ENCODE results near the gene CD164L2. TPM values are rescaled to one million over a fixed set of nuclear protein-coding genes. Genes with fewer than 3 reads are reported as not detected.

Gene CD164L2
- total RNA-seq, 4 donors from 2014 or later: 0.50 to 0.63 (median 0.54) TPM; not detected in 1

- WGBS, 2 donors: 93 to 97% methylated on average over 3 to 11 of the region's 12 CpGs
- Histone ChIP-seq H3K27ac (no peak overlapping the region), H3K36me3 (no peaks in the 10 kb centered on the region), H3K4me1 (peaks cover 25 to 40% of the 10 kb centered on the region in 2 donors), H3K27me3 (no peaks in the 10 kb centered on the region), H3K4me3 (replicated peaks in 1 of 3) (no peak overlapping the region), H3K9me3 (no peaks in the 10 kb centered on the region)
- TF ChIP-seq POLR2A (IDR thresholded peaks at IDR 0.05): no peak
- TF ChIP-seq, protein P1, sequence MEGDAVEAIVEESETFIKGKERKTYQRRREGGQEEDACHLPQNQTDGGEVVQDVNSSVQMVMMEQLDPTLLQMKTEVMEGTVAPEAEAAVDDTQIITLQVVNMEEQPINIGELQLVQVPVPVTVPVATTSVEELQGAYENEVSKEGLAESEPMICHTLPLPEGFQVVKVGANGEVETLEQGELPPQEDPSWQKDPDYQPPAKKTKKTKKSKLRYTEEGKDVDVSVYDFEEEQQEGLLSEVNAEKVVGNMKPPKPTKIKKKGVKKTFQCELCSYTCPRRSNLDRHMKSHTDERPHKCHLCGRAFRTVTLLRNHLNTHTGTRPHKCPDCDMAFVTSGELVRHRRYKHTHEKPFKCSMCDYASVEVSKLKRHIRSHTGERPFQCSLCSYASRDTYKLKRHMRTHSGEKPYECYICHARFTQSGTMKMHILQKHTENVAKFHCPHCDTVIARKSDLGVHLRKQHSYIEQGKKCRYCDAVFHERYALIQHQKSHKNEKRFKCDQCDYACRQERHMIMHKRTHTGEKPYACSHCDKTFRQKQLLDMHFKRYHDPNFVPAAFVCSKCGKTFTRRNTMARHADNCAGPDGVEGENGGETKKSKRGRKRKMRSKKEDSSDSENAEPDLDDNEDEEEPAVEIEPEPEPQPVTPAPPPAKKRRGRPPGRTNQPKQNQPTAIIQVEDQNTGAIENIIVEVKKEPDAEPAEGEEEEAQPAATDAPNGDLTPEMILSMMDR (IDR thresholded peaks at IDR 0.05): no peak
- no peak for DNase-seq
- intact Hi-C loops (cut with DNase I): no loop called here
These were observed 37.9 kb downstream of the CD164L2 start for GRCh38 chr1:27345272-27345671.

GRCh38 chr1:27343639-27344025 is 39.5 kb downstream of the CD164L2 start:
- DNase-seq: no peak
- intact Hi-C loops (cut with DNase I): no loop called here
- Histone ChIP-seq H3K27me3 (no peaks in the 10 kb centered on the region), H3K27ac (peak overlapping the region in 1 of 3 donors; percentile 58), H3K4me3 (replicated peaks in 1 of 3) (no peak overlapping the region), H3K4me1 (peaks cover 13 to 25% of the 10 kb centered on the region in 2 donors), H3K9me3 (no peaks in the 10 kb centered on the region), H3K36me3 (no peaks in the 10 kb centered on the region)
- no peak for TF ChIP-seq POLR2A (IDR thresholded peaks at IDR 0.05)
- TF ChIP-seq, protein P1 (IDR thresholded peaks at IDR 0.05): no peak
- 59 to 71% methylated on average over 5 of the region's 5 CpGs for WGBS, 2 donors

DNA sequence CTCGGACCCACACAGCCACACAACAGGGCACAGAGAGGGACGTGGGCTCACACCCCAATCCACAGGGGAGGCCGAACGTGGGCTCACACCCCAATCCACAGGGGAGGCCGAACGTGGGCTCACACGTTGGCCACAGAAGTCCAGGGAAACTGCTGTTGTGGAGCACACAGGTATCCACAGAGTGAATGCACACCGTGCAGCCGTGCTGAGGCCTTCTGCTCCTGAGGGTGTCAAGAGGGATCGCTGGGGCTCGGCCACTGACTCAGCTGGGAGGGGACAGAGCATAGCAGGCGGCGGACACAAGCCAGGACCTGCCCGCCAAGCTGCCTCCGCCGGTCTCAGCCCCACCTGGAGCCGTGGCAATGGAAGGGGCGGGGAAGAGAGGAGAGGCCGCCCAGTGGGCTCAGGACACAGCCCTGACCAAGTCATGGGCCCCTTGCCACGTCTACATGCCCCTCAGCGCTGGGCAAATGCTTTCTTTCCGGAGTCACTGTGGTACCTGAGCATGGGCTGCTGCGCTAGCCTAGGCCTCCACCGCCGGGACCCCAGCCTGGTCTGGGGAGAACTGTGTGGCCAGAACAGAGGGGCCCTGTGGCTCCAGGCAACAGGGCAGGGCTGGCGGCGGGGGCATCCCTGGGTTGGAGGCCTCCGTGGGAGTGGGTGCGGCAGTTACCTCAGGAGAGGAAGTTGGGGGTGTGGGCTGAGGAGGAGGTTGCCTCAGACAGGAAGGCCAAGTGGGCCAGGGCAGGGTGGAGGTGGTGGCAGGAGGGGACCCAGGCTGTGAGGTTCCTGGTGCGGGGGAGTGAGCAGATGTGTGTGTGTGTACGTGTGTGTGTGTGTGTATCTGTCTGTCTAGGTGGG is 40.1 kb downstream of the CD164L2 start:
- no peaks in the 10 kb centered on the region for H3K27me3 ChIP-seq
- TF ChIP-seq, protein P1 (IDR thresholded peaks at IDR 0.05): no peak
- no peak for TF ChIP-seq POLR2A (IDR thresholded peaks at IDR 0.05)
- DNase-seq: peak; percentile 76 to 77
- peak overlapping the region in 1 of 3 donors; percentile 35 for H3K4me3 ChIP-seq (replicated peaks in 1 of 3)
- WGBS, 2 donors: 23 to 41% methylated on average over 19 of the region's 31 CpGs
- peaks cover 13 to 25% of the 10 kb centered on the region in 2 donors for H3K4me1 ChIP-seq
- H3K36me3 ChIP-seq: no peaks in the 10 kb centered on the region
- peak overlapping the region; percentile 3 to 58 (median 17) for H3K27ac ChIP-seq
- no peaks in the 10 kb centered on the region for H3K9me3 ChIP-seq
- intact Hi-C loops (cut with DNase I): no loop called here

DNA sequence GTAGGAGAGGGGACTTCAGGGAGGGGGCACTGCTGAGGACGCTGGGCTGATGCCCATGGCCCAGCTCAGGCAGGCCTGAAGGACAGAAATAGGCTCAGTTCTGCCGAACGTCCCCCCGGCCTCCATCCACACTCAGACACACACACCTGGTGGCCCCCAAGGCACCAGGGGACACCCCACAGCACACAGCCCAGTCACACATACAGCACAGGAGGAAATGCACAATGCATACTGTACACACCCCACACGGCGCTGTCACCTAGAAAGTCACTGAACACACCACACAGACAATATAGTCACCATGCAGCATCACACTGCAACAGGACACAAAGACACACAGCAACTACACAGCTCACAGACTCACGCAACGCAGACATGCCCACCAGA is 40.7 kb downstream of the CD164L2 start:
- H3K4me3 ChIP-seq (replicated peaks in 1 of 3): peak overlapping the region in 2 of 3 donors; percentile 8 to 35
- H3K9me3 ChIP-seq: no peaks in the 10 kb centered on the region
- no peaks in the 10 kb centered on the region for H3K36me3 ChIP-seq
- peak overlapping the region in 1 of 3 donors; percentile 41 for H3K27ac ChIP-seq
- H3K4me1 ChIP-seq: peaks cover 13 to 25% of the 10 kb centered on the region in 2 donors
- no peaks in the 10 kb centered on the region for H3K27me3 ChIP-seq
- intact Hi-C loops (cut with DNase I): no loop called here
- WGBS, 2 donors: 68 to 92% methylated on average over 2 to 3 of the region's 8 CpGs
- DNase-seq: no peak
- no peak for TF ChIP-seq POLR2A (IDR thresholded peaks at IDR 0.05)
- TF ChIP-seq, protein P1 (IDR thresholded peaks at IDR 0.05): no peak

All from thyroid gland (tissue), 4 donors.